Panc1 (cell line): ENCODE data around the gene ANKEF1.

Experiments used
- TF ChIP-seq, protein P1 (sequence below), 2 experiments: IDR thresholded peaks; 2 replicates each; pipeline ENCODE4 v1.6.1; 2011 to 2012; ENCODE audit warnings: low read depth in 2 of 2, control low read depth in 1 of 2, low read length in 1 of 2, mild to moderate bottlenecking in 1 of 2, moderate library complexity in 1 of 2; ENCODE audit not compliant: insufficient read depth in 1 of 2
- TF ChIP-seq, protein P2 (sequence below): fragments of 450-650 bp; IDR thresholded peaks from 2 replicates; pipeline ENCODE4 v1.5.1; 2017; ENCODE audit warnings: mild to moderate bottlenecking

GRCh38 chr20:10005885-10006284 is 28.9 kb upstream of the ANKEF1 start:
- TF ChIP-seq, protein P1, sequence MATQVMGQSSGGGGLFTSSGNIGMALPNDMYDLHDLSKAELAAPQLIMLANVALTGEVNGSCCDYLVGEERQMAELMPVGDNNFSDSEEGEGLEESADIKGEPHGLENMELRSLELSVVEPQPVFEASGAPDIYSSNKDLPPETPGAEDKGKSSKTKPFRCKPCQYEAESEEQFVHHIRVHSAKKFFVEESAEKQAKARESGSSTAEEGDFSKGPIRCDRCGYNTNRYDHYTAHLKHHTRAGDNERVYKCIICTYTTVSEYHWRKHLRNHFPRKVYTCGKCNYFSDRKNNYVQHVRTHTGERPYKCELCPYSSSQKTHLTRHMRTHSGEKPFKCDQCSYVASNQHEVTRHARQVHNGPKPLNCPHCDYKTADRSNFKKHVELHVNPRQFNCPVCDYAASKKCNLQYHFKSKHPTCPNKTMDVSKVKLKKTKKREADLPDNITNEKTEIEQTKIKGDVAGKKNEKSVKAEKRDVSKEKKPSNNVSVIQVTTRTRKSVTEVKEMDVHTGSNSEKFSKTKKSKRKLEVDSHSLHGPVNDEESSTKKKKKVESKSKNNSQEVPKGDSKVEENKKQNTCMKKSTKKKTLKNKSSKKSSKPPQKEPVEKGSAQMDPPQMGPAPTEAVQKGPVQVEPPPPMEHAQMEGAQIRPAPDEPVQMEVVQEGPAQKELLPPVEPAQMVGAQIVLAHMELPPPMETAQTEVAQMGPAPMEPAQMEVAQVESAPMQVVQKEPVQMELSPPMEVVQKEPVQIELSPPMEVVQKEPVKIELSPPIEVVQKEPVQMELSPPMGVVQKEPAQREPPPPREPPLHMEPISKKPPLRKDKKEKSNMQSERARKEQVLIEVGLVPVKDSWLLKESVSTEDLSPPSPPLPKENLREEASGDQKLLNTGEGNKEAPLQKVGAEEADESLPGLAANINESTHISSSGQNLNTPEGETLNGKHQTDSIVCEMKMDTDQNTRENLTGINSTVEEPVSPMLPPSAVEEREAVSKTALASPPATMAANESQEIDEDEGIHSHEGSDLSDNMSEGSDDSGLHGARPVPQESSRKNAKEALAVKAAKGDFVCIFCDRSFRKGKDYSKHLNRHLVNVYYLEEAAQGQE (IDR thresholded peaks at IDR 0.05; ENCODE audit: insufficient read depth in 1 of 2, low read depth in 2 of 2, low read length in 1 of 2) = no peak
- TF ChIP-seq, protein P2, sequence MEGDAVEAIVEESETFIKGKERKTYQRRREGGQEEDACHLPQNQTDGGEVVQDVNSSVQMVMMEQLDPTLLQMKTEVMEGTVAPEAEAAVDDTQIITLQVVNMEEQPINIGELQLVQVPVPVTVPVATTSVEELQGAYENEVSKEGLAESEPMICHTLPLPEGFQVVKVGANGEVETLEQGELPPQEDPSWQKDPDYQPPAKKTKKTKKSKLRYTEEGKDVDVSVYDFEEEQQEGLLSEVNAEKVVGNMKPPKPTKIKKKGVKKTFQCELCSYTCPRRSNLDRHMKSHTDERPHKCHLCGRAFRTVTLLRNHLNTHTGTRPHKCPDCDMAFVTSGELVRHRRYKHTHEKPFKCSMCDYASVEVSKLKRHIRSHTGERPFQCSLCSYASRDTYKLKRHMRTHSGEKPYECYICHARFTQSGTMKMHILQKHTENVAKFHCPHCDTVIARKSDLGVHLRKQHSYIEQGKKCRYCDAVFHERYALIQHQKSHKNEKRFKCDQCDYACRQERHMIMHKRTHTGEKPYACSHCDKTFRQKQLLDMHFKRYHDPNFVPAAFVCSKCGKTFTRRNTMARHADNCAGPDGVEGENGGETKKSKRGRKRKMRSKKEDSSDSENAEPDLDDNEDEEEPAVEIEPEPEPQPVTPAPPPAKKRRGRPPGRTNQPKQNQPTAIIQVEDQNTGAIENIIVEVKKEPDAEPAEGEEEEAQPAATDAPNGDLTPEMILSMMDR = no peak
